IPS-15b (cell line): ENCODE measurements around the gene WHAMM.
A peak's percentile ranks its signal among the peaks of the same experiment; 100 is the strongest.
"Not testable (repeated sequence)": the region's sequence is repeated elsewhere in the genome, so short reads cannot be mapped to it uniquely, and the experiment has no call there.

Experiments used
- H3K27me3 ChIP-seq: one replicate; pipeline ENCODE4 v1.6.1; 2013; ENCODE audit warnings: low read length; ENCODE audit not compliant: control insufficient read depth, insufficient read depth
- H3K36me3 ChIP-seq: one replicate; pipeline ENCODE4 v1.6.1; 2013; ENCODE audit warnings: low read length; ENCODE audit not compliant: control insufficient read depth, insufficient read depth
- H3K4me1 ChIP-seq: one replicate; pipeline ENCODE4 v1.6.1; 2013; ENCODE audit warnings: mild to moderate bottlenecking, low read length; ENCODE audit not compliant: control insufficient read depth, insufficient read depth
- H3K4me3 ChIP-seq: one replicate; pipeline ENCODE4 v1.5.1; 2013; ENCODE audit warnings: low read depth, low read length
- H3K9ac ChIP-seq: one replicate; pipeline ENCODE4 v1.6.1; 2013; ENCODE audit warnings: low read depth, mild to moderate bottlenecking, low read length
- H3K9me3 ChIP-seq: one replicate; pipeline ENCODE4 v1.6.1; 2013; ENCODE audit warnings: mild to moderate bottlenecking, low read length; ENCODE audit not compliant: control insufficient read depth, insufficient read depth

The WHAMM gene, protein sequence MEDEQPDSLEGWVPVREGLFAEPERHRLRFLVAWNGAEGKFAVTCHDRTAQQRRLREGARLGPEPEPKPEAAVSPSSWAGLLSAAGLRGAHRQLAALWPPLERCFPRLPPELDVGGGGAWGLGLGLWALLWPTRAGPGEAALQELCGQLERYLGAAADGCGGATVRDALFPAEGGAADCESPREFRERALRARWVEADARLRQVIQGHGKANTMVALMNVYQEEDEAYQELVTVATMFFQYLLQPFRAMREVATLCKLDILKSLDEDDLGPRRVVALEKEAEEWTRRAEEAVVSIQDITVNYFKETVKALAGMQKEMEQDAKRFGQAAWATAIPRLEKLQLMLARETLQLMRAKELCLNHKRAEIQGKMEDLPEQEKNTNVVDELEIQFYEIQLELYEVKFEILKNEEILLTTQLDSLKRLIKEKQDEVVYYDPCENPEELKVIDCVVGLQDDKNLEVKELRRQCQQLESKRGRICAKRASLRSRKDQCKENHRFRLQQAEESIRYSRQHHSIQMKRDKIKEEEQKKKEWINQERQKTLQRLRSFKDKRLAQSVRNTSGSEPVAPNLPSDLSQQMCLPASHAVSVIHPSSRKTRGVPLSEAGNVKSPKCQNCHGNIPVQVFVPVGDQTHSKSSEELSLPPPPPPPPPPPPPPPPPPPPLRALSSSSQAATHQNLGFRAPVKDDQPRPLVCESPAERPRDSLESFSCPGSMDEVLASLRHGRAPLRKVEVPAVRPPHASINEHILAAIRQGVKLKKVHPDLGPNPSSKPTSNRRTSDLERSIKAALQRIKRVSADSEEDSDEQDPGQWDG

DNA sequence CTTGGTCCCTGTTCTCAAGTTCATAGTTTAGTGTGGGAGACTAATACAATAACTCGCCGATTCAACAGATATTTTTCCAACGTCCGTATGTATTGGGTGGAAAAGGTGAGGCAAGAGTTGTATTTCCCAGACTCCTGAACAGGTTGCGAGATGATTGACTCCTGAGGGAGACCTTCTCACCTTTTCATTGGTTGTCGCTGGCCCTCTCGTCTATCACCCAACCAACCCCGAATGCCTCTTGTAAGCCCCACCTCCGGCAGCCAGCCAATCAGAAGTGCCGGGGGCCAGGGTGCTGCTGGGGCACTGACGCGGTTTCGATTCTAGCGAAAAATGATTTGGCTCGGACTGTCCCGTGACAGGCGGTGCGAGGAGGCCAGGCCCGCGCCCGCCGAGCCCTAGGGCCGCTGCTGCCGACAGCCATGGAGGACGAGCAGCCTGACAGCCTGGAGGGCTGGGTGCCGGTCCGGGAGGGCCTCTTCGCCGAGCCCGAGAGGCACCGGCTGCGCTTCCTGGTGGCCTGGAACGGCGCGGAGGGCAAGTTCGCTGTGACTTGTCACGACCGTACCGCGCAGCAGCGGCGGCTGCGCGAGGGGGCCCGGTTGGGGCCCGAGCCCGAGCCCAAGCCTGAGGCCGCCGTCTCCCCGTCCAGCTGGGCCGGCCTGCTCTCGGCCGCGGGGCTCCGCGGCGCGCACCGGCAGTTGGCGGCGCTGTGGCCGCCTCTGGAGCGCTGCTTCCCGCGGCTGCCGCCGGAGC lies at the start of gene WHAMM:
TSS of gene WHAMM (plus strand) at position 321 of the 753 bp plus-strand sequence. CDS start at position 420, 99 bp downstream.
- Histone ChIP-seq H3K9ac (peak within 1 kb of the TSS; percentile 76), H3K9me3 (no peaks in the 10 kb centered on the region), H3K36me3 (no peaks in the 10 kb centered on the region), H3K4me3 (peak within 1 kb of the TSS; percentile 87), H3K4me1 (peaks cover 10% of the 10 kb centered on the region), H3K27me3 (no peaks in the 10 kb centered on the region)

- Histone ChIP-seq H3K36me3 (peaks cover 6% of the 10 kb centered on the region), H3K4me1 (no peaks in the 10 kb centered on the region), H3K4me3 (no peak overlapping the region), H3K9ac (no peak overlapping the region), H3K27me3 (no peaks in the 10 kb centered on the region), H3K9me3 (no peaks in the 10 kb centered on the region)
These were observed 45.9 kb upstream of the WHAMM start for GRCh38 chr15:82763361-82764116.

GRCh38 chr15:82764117-82764490 lies 45.3 kb upstream of the WHAMM start:
- Histone ChIP-seq H3K4me1 (no peaks in the 10 kb centered on the region), H3K36me3 (peaks cover 4% of the 10 kb centered on the region), H3K9me3 (no peaks in the 10 kb centered on the region), H3K4me3 (no peak overlapping the region), H3K9ac (no peak overlapping the region), H3K27me3 (no peaks in the 10 kb centered on the region)

DNA sequence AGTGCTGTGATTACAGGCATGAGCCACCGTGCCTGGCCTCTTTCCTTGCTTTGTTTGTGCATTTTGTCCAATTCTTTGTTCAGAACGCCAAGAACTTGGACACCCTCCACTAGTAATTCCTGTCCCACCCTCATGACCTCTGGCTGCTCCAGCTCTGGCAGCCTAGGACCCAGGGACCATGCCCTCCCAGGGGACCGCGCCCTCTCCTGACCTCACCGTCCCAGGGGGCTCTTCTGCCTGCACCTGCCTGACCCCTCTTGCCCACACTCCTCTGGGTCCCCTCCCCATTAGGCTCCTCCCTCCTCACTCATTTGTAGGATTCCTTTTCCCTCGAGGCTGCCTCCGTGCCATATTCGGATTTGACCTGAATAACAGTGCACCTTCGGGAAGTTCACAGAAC lies 44.7 kb upstream of the WHAMM start:
- Histone ChIP-seq H3K36me3 (peaks cover 4% of the 10 kb centered on the region), H3K27me3 (no peaks in the 10 kb centered on the region), H3K9ac (no peak overlapping the region), H3K9me3 (no peaks in the 10 kb centered on the region), H3K4me1 (no peaks in the 10 kb centered on the region), H3K4me3 (no peak overlapping the region)

- H3K9ac ChIP-seq, H3K4me3 ChIP-seq, H3K36me3 ChIP-seq, H3K27me3 ChIP-seq, H3K9me3 ChIP-seq, H3K4me1 ChIP-seq: not testable (repeated sequence)
These were observed 43.2 kb upstream of the WHAMM start for GRCh38 chr15:82766201-82766600.

- no peak overlapping the region for H3K9ac ChIP-seq
- no peaks in the 10 kb centered on the region for H3K9me3 ChIP-seq
- H3K36me3 ChIP-seq = no peaks in the 10 kb centered on the region
- no peak overlapping the region for H3K4me3 ChIP-seq
- no peaks in the 10 kb centered on the region for H3K27me3 ChIP-seq
- H3K4me1 ChIP-seq = no peaks in the 10 kb centered on the region
These were observed 42.1 kb upstream of the WHAMM start for GRCh38 chr15:82767163-82767829.

GRCh38 chr15:82768414-82769054 lies 40.9 kb upstream of the WHAMM start:
- no peaks in the 10 kb centered on the region for H3K9me3 ChIP-seq
- no peaks in the 10 kb centered on the region for H3K27me3 ChIP-seq
- H3K4me1 ChIP-seq = no peaks in the 10 kb centered on the region
- H3K36me3 ChIP-seq = no peaks in the 10 kb centered on the region
- H3K4me3 ChIP-seq = no peak overlapping the region
- H3K9ac ChIP-seq = no peak overlapping the region

GRCh38 chr15:82771789-82772607 lies 37.4 kb upstream of the WHAMM start:
- Histone ChIP-seq H3K4me3 (no peak overlapping the region), H3K27me3 (no peaks in the 10 kb centered on the region), H3K9ac (no peak overlapping the region), H3K4me1 (no peaks in the 10 kb centered on the region), H3K36me3 (no peaks in the 10 kb centered on the region), H3K9me3 (no peaks in the 10 kb centered on the region)

DNA sequence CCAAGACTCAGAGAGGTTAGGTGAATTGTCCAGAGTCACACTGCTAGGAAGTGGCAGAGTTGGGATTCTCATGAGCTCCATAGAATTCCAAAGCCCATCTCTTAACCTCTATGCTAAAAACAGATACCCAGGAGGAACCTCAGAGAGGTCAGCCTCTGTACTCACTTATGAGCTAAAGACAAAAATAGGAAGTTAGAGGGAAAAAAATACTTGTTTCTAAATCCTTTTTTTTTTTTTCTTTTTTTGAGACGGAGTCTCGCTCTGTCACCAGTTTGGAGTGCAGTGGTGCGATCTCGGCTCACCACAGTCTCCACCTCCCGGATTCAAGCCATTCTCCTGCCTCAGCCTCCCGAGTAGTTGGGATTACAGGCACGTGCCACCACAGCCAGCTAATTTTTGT lies 34.9 kb upstream of the WHAMM start:
- no peak overlapping the region for H3K9ac ChIP-seq
- no peaks in the 10 kb centered on the region for H3K27me3 ChIP-seq
- H3K9me3 ChIP-seq = no peaks in the 10 kb centered on the region
- H3K4me1 ChIP-seq = no peaks in the 10 kb centered on the region
- no peak overlapping the region for H3K4me3 ChIP-seq
- H3K36me3 ChIP-seq = no peaks in the 10 kb centered on the region

- H3K36me3 ChIP-seq = no peaks in the 10 kb centered on the region
- no peak overlapping the region for H3K9ac ChIP-seq
- H3K27me3 ChIP-seq = no peaks in the 10 kb centered on the region
- no peaks in the 10 kb centered on the region for H3K4me1 ChIP-seq
- H3K4me3 ChIP-seq = no peak overlapping the region
- no peaks in the 10 kb centered on the region for H3K9me3 ChIP-seq
These were observed 30.7 kb upstream of the WHAMM start for GRCh38 chr15:82778755-82779154.
